ENCODE data around the gene WASHC1. TPM values are rescaled to one million over a fixed set of nuclear protein-coding genes. Genes with fewer than 3 reads are reported as not detected.
"Not testable (repeated sequence)": the region's sequence is repeated elsewhere in the genome, so short reads cannot be mapped to it uniquely, and the experiment has no call there.

The WASHC1 gene, protein sequence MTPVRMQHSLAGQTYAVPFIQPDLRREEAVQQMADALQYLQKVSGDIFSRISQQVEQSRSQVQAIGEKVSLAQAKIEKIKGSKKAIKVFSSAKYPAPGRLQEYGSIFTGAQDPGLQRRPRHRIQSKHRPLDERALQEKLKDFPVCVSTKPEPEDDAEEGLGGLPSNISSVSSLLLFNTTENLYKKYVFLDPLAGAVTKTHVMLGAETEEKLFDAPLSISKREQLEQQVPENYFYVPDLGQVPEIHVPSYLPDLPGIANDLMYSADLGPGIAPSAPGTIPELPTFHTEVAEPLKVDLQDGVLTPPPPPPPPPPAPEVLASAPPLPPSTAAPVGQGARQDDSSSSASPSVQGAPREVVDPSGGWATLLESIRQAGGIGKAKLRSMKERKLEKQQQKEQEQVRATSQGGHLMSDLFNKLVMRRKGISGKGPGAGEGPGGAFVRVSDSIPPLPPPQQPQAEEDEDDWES
- polyA plus RNA-seq (ENCODE audit: insufficient read length in 3 of 3), result 10 to 100 TPM; 23.9 to 36.1 (median 35.4) TPM
- long read RNA-seq, donor 1, result 0 reads
- long read RNA-seq, donor 2, result 0 reads
- long read RNA-seq, donor 3, result 0 reads
- long read RNA-seq, donor 4, partial matches to known transcripts, result 5 of 5 reads
- long read RNA-seq, donor 4, other reads (novel, unspliced or antisense), result 0 of 5 reads
- long read RNA-seq, donor 5, result 0 reads
- long read RNA-seq, donor 6, result 0 reads
- long read RNA-seq, donor 7, result 0 reads
- long read RNA-seq, donor 8, result 0 reads
- long read RNA-seq, donor 9, partial matches to known transcripts, result 10 of 10 reads
- long read RNA-seq, donor 9, other reads (novel, unspliced or antisense), result 0 of 10 reads
- long read RNA-seq, donor 10, partial matches to known transcripts, result 18 of 18 reads
- long read RNA-seq, donor 10, other reads (novel, unspliced or antisense), result 0 of 18 reads
- long read RNA-seq, donor 11, result 0 reads
- long read RNA-seq, donor 12, partial matches to known transcripts, result 19 of 19 reads
- long read RNA-seq, donor 12, other reads (novel, unspliced or antisense), result 0 of 19 reads
- long read RNA-seq, donor 13, result 0 reads
- long read RNA-seq, donor 14, result 0 reads
- long read RNA-seq, donor 15, partial matches to known transcripts, result 5 of 5 reads
- long read RNA-seq, donor 15, other reads (novel, unspliced or antisense), result 0 of 5 reads
- long read RNA-seq, donor 16, partial matches to known transcripts, result 7 of 7 reads
- long read RNA-seq, donor 16, other reads (novel, unspliced or antisense), result 0 of 7 reads

DNA sequence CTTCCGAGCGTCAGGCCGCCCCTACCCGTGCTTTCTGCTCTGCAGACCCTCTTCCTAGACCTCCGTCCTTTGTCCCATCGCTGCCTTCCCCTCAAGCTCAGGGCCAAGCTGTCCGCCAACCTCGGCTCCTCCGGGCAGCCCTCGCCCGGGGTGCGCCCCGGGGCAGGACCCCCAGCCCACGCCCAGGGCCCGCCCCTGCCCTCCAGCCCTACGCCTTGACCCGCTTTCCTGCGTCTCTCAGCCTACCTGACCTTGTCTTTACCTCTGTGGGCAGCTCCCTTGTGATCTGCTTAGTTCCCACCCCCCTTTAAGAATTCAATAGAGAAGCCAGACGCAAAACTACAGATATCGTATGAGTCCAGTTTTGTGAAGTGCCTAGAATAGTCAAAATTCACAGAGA is at the start of gene WASHC1:
Gene WASHC1 (minus strand): TSS at position 101 of the 400 bp plus-strand sequence. CDS start 4,457 bp downstream, outside the sequence.
- not testable (repeated sequence) for DNase-seq

DNA sequence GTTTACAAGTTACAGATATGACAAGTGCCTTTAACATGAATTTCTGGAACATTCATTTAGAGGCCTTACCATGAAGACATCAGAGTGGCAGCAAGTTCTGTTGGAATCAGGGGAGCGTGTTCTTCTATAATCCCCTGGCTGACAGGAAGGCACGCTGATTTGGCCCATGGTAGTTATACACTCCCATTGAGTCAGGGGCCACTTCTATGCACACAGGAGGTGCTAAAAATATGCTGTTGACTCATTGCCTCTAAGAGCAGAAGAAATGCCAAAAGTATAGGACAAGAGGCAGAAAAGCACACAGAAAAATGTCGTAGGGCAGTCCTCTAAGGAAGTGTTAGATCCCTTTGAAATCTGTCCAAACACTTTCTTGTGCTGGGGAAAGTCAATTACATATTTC is 49.1 kb upstream of the WASHC1 start:
- not testable (repeated sequence) for DNase-seq

- not testable (repeated sequence) for DNase-seq
Measured at GRCh38 chr9:76389-76788, 47.1 kb upstream of the WASHC1 start.

DNA sequence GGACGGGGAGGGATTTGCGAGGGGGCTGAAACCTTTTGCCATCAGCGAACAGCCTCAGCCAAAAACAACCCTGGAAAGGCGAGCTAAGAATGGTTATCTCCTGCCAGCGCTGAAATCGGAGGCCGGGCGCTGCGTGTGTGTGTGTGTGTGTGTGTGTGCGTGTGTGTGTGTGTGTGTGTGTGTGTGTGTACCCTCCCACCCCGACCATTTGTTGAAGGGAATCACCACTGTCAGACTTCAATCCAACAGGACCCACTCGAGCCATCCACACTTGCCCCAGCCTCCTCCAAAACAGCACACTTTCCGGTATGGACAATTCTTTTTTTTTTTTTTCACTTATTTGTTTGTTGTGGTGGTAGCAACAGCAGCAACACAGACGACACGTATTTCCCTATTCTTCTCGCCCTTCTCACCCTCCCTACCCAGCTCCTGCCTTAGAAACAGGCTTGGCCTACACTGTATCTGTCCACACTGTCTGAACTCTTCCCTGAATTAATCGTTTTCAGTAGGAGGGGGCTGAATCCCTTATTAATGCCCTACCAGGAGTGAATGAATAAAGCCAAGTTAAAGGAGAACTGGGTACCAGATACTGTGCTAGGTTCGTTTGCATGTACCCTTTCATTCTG is 44.8 kb upstream of the WASHC1 start:
- not testable (repeated sequence) for DNase-seq

DNA sequence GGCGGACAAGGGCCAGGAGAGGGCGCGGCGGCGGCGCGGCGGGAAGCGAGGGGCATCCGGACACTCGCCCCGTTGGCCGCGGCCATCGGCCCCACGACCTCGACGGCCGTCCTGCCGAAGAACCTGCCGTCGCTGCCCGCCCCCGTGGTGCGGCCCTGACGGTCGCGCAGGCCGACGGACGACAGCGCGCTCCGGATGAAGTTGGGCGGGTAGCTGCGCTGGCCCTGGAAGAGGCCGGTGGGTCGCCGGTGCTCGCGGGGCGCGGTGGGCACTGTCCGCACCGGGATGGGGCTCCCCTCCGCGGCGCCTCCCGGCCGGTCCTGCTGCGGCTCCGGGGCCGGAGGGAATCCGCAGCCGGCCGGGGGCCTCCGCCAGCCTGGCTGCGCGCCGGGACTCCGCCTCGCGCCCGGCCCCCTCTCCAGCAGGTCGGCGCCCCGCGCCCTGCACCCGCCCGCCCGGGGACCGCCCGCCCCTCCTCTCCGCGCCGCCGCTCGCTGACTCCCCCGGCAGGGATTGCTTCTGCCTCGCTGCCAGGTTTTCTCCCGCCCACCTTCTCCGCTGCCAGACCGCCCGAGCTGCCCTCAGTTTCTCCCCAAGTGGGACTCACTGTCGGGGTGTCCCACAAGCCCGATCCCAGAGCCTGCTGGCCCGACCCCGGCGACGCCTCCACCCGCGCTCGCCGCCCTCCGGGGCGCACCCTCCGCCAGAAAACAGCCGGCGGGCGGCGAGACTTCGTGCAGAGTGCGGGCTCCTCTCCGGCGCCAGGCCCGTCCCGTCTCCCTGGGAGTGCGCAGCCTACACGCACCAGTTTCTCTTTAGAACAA is 44.0 kb upstream of the WASHC1 start:
- not testable (repeated sequence) for DNase-seq

DNA sequence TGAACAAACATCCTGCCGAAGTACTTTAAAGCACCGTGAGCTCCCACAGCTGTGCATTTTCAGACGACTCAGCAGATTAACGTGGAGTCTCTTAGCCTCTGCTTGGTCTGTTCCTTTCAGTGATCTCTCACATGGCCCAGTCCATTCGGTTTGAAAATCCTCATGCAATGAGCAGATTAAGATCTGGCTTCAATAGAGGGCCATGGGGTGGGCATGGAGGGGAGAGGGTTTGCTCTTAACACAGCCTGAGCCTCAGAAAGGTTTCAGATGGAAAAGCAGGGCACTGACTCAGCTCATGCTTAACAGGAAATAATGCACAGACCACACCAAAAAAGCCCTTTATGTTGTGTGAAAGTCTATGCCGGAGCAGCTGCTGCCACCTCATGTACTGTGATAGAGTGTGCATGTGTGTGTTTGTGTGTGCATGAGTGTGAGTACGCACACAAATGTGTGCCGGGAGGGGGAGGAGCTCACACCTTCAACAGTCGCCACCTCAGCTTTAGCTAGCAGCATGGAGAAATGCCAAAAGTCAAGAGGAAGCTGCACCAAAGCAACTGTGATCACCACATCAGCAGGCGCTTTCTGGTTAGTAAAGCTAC is 33.9 kb upstream of the WASHC1 start:
- not testable (repeated sequence) for DNase-seq

GRCh38 chr9:52678-53077 is 23.4 kb upstream of the WASHC1 start:
- not testable (repeated sequence) for DNase-seq

DNA sequence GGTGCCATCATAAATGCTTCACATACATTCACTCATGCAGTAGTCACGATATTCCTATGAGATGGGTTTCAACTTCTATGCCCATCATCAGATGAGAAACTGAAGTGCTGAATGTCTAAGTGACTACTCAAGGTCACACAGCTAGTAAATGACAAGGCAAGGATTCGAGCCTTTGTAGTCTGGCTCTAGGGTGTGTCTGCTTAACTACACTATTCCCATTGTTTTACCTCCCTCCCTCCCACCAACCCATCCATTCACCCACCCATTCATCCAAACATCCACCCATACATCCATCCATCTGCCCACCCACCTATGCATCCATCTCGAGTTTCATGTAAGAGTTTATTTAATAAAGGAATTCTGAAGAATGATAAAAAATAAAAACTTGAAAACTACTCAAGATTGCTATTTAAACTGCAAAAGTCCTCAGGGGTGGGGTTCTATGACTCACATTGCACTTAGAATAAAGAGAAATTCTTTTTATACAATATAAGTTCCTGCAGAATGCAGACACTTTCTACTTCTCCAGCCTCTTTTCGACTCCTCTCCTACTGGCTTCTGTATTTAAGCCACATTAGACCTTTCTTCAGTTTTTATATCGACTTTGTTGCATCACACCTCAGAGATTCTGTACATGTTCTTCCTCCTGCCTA is 19.1 kb upstream of the WASHC1 start:
- DNase-seq, result not testable (repeated sequence)

DNA sequence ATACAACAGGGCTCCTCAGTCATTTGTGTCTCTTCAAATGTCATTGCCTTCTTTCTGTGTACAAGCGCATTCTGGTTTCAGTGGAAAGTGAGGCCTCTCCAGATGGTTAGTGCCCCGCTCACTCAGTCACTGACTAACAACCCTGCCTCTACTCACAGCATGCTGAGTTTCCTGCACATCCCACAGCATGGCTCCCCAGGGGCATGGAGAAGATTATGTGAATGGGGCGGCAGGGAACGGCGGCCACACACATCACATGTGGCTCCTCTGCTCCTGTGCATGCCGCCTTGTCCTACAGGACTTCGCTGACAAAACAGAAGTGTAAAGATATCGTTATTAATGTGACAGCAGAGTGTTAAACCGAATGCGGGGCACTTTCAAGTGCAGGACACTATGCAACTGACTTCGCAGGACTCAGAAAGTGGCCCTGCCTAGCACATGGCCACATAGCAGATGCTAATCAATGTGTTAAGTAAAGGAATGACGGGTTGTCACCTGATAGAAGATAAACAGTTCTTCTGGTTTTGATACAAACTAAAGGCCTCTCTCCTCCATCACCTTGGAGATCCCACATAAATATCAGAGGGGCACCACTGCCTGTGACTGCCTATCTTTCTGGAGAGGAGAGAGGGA is 17.5 kb upstream of the WASHC1 start:
- not testable (repeated sequence) for DNase-seq

DNA sequence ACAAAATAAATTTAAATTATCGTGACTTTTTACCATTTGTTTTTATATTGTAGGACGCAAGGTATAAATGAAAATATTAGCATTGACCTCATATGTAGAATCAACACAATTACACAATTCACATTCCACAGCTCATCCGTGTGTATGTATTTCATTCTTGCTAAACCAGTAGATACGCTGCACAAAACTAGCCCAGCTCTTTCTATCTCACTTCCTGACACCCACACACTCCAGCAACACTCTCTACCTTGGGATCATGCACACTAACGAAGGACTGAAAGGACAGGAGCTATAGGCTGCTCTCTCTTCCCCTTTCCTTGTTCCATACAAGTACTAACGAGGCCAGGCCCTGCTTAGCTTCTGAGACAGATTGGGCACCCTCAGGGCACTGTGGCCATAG is 16.9 kb upstream of the WASHC1 start:
- DNase-seq, result not testable (repeated sequence)

DNA sequence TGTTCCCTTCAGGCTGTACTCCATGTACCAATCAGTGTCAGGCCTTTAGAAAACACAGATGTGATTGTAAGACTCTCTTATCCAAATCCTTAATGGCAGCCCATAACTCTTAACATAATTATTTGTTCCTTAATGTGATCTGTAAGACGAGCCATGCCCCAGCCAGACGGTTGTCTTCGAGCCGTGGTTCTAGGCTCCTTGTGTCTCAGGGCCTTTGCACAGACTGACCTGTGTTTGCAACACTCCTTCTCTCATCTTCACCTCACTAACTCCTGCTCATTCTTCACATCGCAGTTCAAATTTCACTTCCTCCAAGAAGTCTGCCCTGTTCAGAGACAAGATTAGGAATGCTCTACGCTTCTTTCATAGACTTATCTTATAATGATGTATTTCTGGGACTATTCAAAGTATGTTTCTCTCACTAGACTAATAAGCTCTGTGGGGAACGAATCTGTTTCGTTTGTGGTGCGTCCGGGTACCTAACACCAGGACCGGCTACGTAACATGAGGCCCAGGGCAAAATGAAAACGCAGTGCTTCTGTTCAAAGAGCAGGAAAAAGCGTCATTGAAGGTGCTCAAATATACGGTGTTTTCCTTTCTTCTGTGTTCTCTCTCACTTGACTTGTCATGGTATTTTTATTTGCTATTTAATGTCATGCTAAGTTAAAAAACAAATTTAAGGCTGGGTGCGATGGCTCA is 16.1 kb upstream of the WASHC1 start:
- not testable (repeated sequence) for DNase-seq

DNA sequence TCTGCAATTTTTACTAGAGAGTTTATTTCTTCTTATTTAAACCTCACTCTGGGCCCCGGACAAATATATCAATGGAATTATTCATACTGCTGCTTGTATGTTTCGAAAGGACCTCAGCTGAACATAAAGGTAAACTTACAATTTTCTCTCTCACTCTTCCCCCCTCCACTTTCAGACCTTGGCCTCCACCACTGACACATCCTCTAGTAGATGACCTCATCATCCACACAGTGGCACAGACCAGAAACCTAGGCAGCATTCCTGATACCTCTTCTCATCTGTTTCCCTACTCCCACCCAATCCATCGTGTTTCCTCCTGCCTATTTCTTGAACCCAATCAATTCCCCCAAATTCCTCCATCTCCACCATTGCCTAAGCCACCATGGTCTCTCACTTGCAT is 15.2 kb upstream of the WASHC1 start:
- not testable (repeated sequence) for DNase-seq

GRCh38 chr9:43636-44035 is 14.4 kb upstream of the WASHC1 start:
- not testable (repeated sequence) for DNase-seq

GRCh38 chr9:43116-43515 is 13.9 kb upstream of the WASHC1 start:
- DNase-seq, result not testable (repeated sequence)

DNA sequence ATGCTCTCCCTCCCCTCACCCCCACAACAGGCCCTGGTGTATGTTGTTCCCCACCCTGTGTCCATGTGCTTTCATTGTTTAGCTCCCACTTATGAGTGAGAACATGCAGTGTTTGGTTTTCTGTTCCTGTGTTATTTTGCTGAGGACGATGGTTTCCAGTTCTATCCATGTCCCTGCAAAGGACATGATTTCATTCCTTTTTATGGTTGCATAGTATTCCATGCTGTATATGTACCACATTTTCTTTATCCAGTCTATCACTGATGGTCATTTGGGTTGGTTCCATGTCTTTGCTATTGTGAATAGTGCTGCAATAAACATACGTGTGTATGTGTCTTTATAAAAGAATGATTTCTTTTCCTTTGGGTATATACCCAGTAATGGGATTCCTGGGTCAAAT is 12.6 kb upstream of the WASHC1 start:
- DNase-seq, result not testable (repeated sequence)

DNA sequence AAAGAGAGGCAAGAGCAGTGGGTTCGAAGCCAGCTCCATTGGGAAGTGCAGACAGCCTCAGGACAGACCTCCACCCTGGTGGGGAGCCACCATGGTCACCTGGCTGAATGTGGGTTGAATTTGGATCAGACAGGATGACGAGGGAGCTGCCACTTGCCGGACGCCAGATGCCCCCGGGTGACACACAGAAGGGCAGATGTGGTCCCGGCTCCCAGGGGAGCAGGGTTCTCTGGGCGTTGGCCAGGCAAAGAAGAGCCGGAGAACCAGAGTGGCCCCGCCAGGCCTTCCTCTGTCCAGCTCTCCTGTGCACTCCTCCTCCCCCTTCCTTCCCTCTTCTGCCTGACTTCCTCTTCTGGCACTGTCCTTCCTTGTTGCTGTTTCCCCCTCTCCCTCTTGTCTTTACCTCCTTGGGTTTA is 12.0 kb upstream of the WASHC1 start:
- DNase-seq, result not testable (repeated sequence)

GRCh38 chr9:32308-32707 is 3.1 kb upstream of the WASHC1 start:
- not testable (repeated sequence) for DNase-seq

GRCh38 chr9:28775-29174 is 481 bp downstream of the WASHC1 start:
- not testable (repeated sequence) for DNase-seq
